H9 (cell line): ENCODE results near the gene INTS13. TPM values are rescaled to one million over a fixed set of nuclear protein-coding genes. Genes with fewer than 3 reads are reported as not detected.
A peak's percentile ranks its signal among the peaks of the same experiment; 100 is the strongest.

Experiments
- DNase-seq: peaks from one replicate; pipeline ENCODE4 v3.0.0-alpha.2; 2017
- H2AFZ ChIP-seq: one replicate; pipeline ENCODE4 v1.6.1; 2013; ENCODE audit warnings: mild to moderate bottlenecking, low read length, control low read depth, moderate library complexity
- H2AK5ac ChIP-seq: 2 replicates; pipeline ENCODE4 v1.6.1; 2013; ENCODE audit warnings: low read length, control low read depth, mixed read lengths; ENCODE audit not compliant: insufficient read length
- H2BK120ac ChIP-seq: one replicate; pipeline ENCODE4 v1.6.1; 2013; ENCODE audit warnings: low read depth, mild to moderate bottlenecking, low read length, control low read depth, inconsistent platforms; ENCODE audit not compliant: poor library complexity, severe bottlenecking
- H2BK12ac ChIP-seq: 2 replicates; pipeline ENCODE4 v1.6.1; 2013; ENCODE audit warnings: low read length, control low read depth, mixed read lengths, low read depth; ENCODE audit not compliant: insufficient read length
- H2BK15ac ChIP-seq: 2 replicates; pipeline ENCODE4 v1.6.1; 2013; ENCODE audit warnings: low read depth, low read length, control low read depth
- H2BK20ac ChIP-seq: one replicate; pipeline ENCODE4 v1.6.1; 2013; ENCODE audit warnings: low read depth, mild to moderate bottlenecking, low read length, control low read depth, inconsistent platforms; ENCODE audit not compliant: poor library complexity, severe bottlenecking
- H2BK5ac ChIP-seq: 2 replicates; pipeline ENCODE4 v1.6.1; 2013; ENCODE audit warnings: low read length, control low read depth, mixed read lengths; ENCODE audit not compliant: insufficient read length
- H3K14ac ChIP-seq: 2 replicates; pipeline ENCODE4 v1.6.1; 2013; ENCODE audit warnings: low read length, control low read depth; ENCODE audit not compliant: insufficient read depth
- H3K18ac ChIP-seq: 2 replicates; pipeline ENCODE4 v1.6.1; 2013; ENCODE audit warnings: low read depth, mild to moderate bottlenecking, mixed read lengths, low read length, control low read depth; ENCODE audit not compliant: insufficient read length
- H3K23ac ChIP-seq: 2 replicates; pipeline ENCODE4 v1.6.1; 2013; ENCODE audit warnings: low read length, control low read depth, mixed read lengths, low read depth; ENCODE audit not compliant: insufficient read length
- H3K23me2 ChIP-seq: 2 replicates; pipeline ENCODE4 v1.6.1; 2013; ENCODE audit warnings: low read depth, mild to moderate bottlenecking, mixed read lengths, low read length, control low read depth; ENCODE audit not compliant: insufficient read length, poor library complexity, severe bottlenecking
- H3K27ac ChIP-seq: 2 replicates; pipeline ENCODE4 v1.5.1; 2013; ENCODE audit warnings: low read length, control low read depth, mixed read lengths, low read depth; ENCODE audit not compliant: insufficient read length
- H3K27me3 ChIP-seq: 2 replicates; pipeline ENCODE4 v1.6.1; 2013; ENCODE audit warnings: low read length, control low read depth, inconsistent platforms; ENCODE audit not compliant: insufficient read depth
- H3K4ac ChIP-seq: 2 replicates; pipeline ENCODE4 v1.6.1; 2013; ENCODE audit warnings: low read depth, mild to moderate bottlenecking, control low read depth, inconsistent platforms, low read length, moderate library complexity
- H3K4me1 ChIP-seq: 2 replicates; pipeline ENCODE4 v1.6.1; 2013; ENCODE audit warnings: low read length, control low read depth, inconsistent platforms; ENCODE audit not compliant: insufficient read depth
- H3K4me2 ChIP-seq: 2 replicates; pipeline ENCODE4 v1.6.1; 2013; ENCODE audit warnings: low read length, control low read depth, mixed read lengths; ENCODE audit not compliant: insufficient read length, insufficient read depth
- H3K56ac ChIP-seq: 2 replicates; pipeline ENCODE4 v1.6.1; 2013; ENCODE audit warnings: low read depth, mild to moderate bottlenecking, mixed read lengths, low read length, control low read depth; ENCODE audit not compliant: insufficient read length
- H3K79me1 ChIP-seq: 2 replicates; pipeline ENCODE4 v1.6.1; 2013; ENCODE audit warnings: low read depth, mild to moderate bottlenecking, moderate library complexity, low read length, control low read depth, inconsistent platforms; ENCODE audit not compliant: insufficient read depth, poor library complexity, severe bottlenecking
- H3K79me2 ChIP-seq: 2 replicates; pipeline ENCODE4 v1.6.1; 2013; ENCODE audit warnings: low read length, control low read depth, inconsistent platforms; ENCODE audit not compliant: insufficient read depth
- H3K9ac ChIP-seq: 2 replicates; pipeline ENCODE4 v1.6.1; 2013; ENCODE audit warnings: low read length, control low read depth, mixed read lengths; ENCODE audit not compliant: insufficient read length; ENCODE audit errors: extremely low read depth
- H3K9me3 ChIP-seq: one replicate; pipeline ENCODE4 v1.6.1; 2013; ENCODE audit warnings: low read depth, low read length, inconsistent platforms; ENCODE audit not compliant: control insufficient read depth
- H3T11ph ChIP-seq: one replicate; pipeline ENCODE4 v1.6.1; 2013; ENCODE audit warnings: mild to moderate bottlenecking, low read length, control low read depth, inconsistent platforms
- H4K20me1 ChIP-seq: one replicate; pipeline ENCODE4 v1.6.1; 2013; ENCODE audit not compliant: control insufficient read depth, insufficient read length, insufficient read depth
- H4K5ac ChIP-seq: 2 replicates; pipeline ENCODE4 v1.6.1; 2013; ENCODE audit warnings: low read depth, mild to moderate bottlenecking, mixed read lengths, low read length, control low read depth; ENCODE audit not compliant: insufficient read length
- H4K8ac ChIP-seq: replicated peaks from 2 replicates; pipeline ENCODE4 v1.6.1; 2013; ENCODE audit warnings: low read length, control low read depth, mixed read lengths, low read depth; ENCODE audit not compliant: insufficient read length
- H4K91ac ChIP-seq: 2 replicates; pipeline ENCODE4 v1.6.1; 2013; ENCODE audit warnings: low read depth, mild to moderate bottlenecking, moderate library complexity, mixed read lengths, low read length, control low read depth; ENCODE audit not compliant: insufficient read length
- H3K27ac Mint-ChIP-seq, 3 experiments: 2 replicates in 2 of 3; 3 replicates in 1 of 3; pipeline ENCODE4 v1.8.0; 2020 to 2021; ENCODE audit warnings: mixed read lengths in 3 of 3, mild to moderate bottlenecking in 1 of 3, moderate library complexity in 1 of 3
- H3K27me3 Mint-ChIP-seq: 2 replicates; pipeline ENCODE4 v1.8.0; 2021; ENCODE audit warnings: low read depth, mild to moderate bottlenecking, moderate library complexity, mixed read lengths
- H3K36me3 Mint-ChIP-seq, 3 experiments: 2 replicates in 2 of 3; 3 replicates in 1 of 3; pipeline ENCODE4 v1.8.0; 2020 to 2021; ENCODE audit warnings: low read depth in 3 of 3, mixed read lengths in 3 of 3; ENCODE audit not compliant: insufficient read depth in 1 of 3
- H3K4me1 Mint-ChIP-seq, 2 experiments: 2 replicates each; pipeline ENCODE4 v1.8.0; 2020; ENCODE audit warnings: mixed read lengths in 2 of 2
- H3K4me3 Mint-ChIP-seq, 2 experiments: 2 replicates in 1 of 2; 3 replicates in 1 of 2; pipeline ENCODE4 v1.8.0; 2020 to 2021; ENCODE audit warnings: mild to moderate bottlenecking in 2 of 2, mixed read lengths in 2 of 2, moderate library complexity in 1 of 2
- H3K9me3 Mint-ChIP-seq, 2 experiments: 2 replicates in 1 of 2; 3 replicates in 1 of 2; pipeline ENCODE4 v1.8.0; 2020; ENCODE audit warnings: mild to moderate bottlenecking in 2 of 2, mixed read lengths in 2 of 2, moderate library complexity in 1 of 2
- CTCF ChIP-seq: fragments of 200-600 bp; sonication (generic); conservative IDR thresholded peaks from 3 replicates; pipeline ENCODE4 v1.8.0; 2021; ENCODE audit warnings: antibody characterized with exemption, mild to moderate bottlenecking
- WGBS: extraction: QIAGEN DNeasy Blood & Tissue Kit; methylation state at CpG from one replicate; pipeline ENCODE4 v1.1.7; 2013; ENCODE audit warnings: missing lambda C conversion rate, low lambda C conversion rate, mixed read lengths; ENCODE audit not compliant: insufficient read length; ENCODE audit errors: extremely low coverage; 5-methylcytosine and 5-hydroxymethylcytosine counted together
- total RNA-seq: library from RNA; stranded (reverse); gene quantifications from 2 replicates; pipeline ENCODE4 v1.2.1, GENCODE V29; 2021

The INTS13 gene
- total RNA-seq, 1 experiment from 2014 or later = 39.1 TPM

- Histone ChIP-seq H3K27me3 (no peaks in the 10 kb centered on the region), H3K9me3 (no peaks in the 10 kb centered on the region), H2AK5ac (no peak overlapping the region), H3K18ac (no peak overlapping the region), H2AFZ (no peak overlapping the region), H2BK20ac (no peak overlapping the region), H3K4me1 (peaks cover 3% of the 10 kb centered on the region; the same call in 1 of the 2 replicates), H2BK15ac (no peak overlapping the region), H3K9ac (peak overlapping the region; percentile 95), H3K4me2 (peak overlapping the region; percentile 86), H3K14ac (no peak overlapping the region), H4K5ac (no peak overlapping the region), H2BK12ac (no peak overlapping the region), H2BK120ac (no peak overlapping the region), H3K79me2 (peaks cover 14% of the 10 kb centered on the region; the same call in 1 of the 2 replicates), H4K91ac (no peak overlapping the region), H3K4ac (no peak overlapping the region), H4K8ac (no peak overlapping the region), H3T11ph (no peak overlapping the region), H3K27ac (no peak overlapping the region), H3K56ac (no peak overlapping the region), H3K79me1 (peaks cover 11% of the 10 kb centered on the region), H4K20me1 (no peaks in the 10 kb centered on the region), H3K23ac (no peak overlapping the region), H3K23me2 (no peaks in the 10 kb centered on the region), H2BK5ac (no peak overlapping the region)
- Mint-ChIP-seq H3K4me1 (peaks cover 19 to 20% of the 10 kb centered on the region in 2 experiments), H3K4me3 (peak overlapping the region; percentile 95 to 98), H3K9me3 (no peaks in the 10 kb centered on the region), H3K27me3 (no peaks in the 10 kb centered on the region), H3K27ac (peak overlapping the region in 2 of 3 experiments; percentile 63 to 100; a peak in 2 of 7 replicates), H3K36me3 (peaks cover 6 to 19% (median 17%) of the 10 kb centered on the region in 3 experiments; a peak in 5 of 7 replicates)
- no peak for DNase-seq
- WGBS = no CpG with 5 or more reads among the region's 8 CpGs
- no peak for TF ChIP-seq CTCF
Observed at GRCh38 chr12:26936559-26937442, 980 bp downstream of the INTS13 start.
